Esophagus squamous epithelium (tissue), 4 donors: ENCODE results near the gene NAA40.

Experiments
- POLR2A ChIP-seq, 4 donors: fragments of 450-650 bp; IDR thresholded peaks; one replicate each; pipeline ENCODE4 v1.6.1; 2017; ENCODE audit warnings: antibody characterized with exemption in 4 of 4, mild to moderate bottlenecking in 4 of 4, moderate library complexity in 3 of 4
- TF ChIP-seq, protein P1 (sequence below), 6 experiments: fragments of 450-650 bp in 4 of 6; fragments of 200-600 bp in 2 of 6; sonication (generic) in 2 of 6; IDR thresholded peaks; one replicate each; pipeline ENCODE4 v1.5.1; 2016 to 2019; ENCODE audit warnings: antibody characterized with exemption in 6 of 6, mild to moderate bottlenecking in 4 of 6, moderate library complexity in 4 of 6

DNA sequence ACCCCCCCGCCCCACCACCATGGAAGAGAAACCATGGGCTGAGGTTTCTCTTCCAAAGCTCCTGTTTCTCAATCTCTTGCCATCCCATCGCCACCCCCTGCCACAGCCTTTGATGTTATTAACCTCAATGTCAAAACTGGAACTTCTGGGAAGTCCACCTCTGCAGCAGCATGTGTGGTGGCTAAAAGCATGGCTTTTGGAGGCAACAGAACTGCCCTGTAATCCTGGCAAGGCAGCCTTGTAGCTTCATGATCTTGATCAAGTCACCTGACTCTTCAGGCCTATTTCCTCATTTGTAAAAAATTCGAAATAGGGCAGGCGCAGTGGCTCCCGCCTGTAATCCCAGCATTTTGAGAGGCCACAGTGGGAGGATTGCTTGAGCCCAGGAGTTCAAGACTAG, 32.1 kb downstream of the NAA40 start:
- TF ChIP-seq, protein P1, sequence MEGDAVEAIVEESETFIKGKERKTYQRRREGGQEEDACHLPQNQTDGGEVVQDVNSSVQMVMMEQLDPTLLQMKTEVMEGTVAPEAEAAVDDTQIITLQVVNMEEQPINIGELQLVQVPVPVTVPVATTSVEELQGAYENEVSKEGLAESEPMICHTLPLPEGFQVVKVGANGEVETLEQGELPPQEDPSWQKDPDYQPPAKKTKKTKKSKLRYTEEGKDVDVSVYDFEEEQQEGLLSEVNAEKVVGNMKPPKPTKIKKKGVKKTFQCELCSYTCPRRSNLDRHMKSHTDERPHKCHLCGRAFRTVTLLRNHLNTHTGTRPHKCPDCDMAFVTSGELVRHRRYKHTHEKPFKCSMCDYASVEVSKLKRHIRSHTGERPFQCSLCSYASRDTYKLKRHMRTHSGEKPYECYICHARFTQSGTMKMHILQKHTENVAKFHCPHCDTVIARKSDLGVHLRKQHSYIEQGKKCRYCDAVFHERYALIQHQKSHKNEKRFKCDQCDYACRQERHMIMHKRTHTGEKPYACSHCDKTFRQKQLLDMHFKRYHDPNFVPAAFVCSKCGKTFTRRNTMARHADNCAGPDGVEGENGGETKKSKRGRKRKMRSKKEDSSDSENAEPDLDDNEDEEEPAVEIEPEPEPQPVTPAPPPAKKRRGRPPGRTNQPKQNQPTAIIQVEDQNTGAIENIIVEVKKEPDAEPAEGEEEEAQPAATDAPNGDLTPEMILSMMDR (IDR thresholded peaks at IDR 0.05) = no peak
- TF ChIP-seq POLR2A (IDR thresholded peaks at IDR 0.05) = no peak
